ENCODE data around the gene CATSPERZ. TPM values are rescaled to one million over a fixed set of nuclear protein-coding genes. Genes with fewer than 3 reads are reported as not detected.

Gene CATSPERZ
- total and polyA plus RNA-seq, 9 of the 15 experiments (the other 6 are each of a cell fraction or from before 2014, with no cell fraction given) = 0.86 to 8.5 (median 3.5) TPM

DNA sequence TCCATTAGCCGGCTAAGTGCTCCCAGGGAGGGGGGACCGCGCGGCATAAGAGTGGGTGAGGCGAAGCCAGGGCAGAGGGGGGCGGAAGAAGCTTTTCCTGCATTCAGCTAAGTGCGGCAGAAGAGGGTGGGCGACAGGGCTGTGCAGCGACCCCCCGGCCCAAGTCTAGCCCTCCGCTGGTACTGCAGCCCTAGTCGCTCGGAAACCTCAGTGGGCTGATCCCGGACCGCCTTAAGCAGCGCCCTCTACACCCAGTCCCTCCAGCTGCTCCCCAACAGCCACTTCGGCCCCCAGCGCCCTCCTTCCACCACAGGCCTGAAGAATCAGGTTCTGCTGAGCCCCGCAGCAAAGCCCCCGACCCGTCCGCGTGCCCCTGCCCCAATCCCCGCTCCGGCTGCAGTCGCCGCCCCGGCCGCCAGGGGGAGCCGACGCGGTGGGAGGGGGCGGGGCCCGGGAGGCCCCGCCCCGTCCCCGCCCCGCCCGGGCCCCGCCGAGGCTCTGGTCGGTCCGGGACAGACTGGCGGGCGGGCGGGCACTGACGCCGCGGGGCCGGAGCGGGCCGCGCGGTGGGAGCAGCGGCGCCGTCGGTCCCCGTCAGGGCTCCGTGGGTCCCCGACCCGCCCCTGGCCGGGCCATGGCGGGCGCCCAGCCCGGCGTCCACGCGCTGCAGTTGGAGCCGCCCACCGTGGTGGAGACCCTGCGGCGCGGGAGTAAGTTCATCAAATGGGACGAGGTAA lies 49.0 kb upstream of the CATSPERZ start, which contains the start of gene PLCB3 (continued):
- TF ChIP-seq SP2 (IDR thresholded peaks at IDR 0.05; ENCODE audit: extremely low read depth, low read depth, low read length, poor library complexity, severe bottlenecking) (no peak), MED1 (CRISPR knock-in tag; IDR thresholded peaks at IDR 0.05; ENCODE audit: borderline replicate concordance) (no peak), ZNF146 (CRISPR knock-in tag; IDR thresholded peaks at IDR 0.05; ENCODE audit: unreplicated experiment) (no peak), ERF (CRISPR knock-in tag; IDR thresholded peaks at IDR 0.05) (0 out of 2 replicates have a peak, but pooled peaks have one; percentile 19), RAD21 (CRISPR knock-in tag; conservative IDR thresholded peaks at IDR 0.05 in 1 of 2, IDR thresholded peaks at IDR 0.05 in 1 of 2) (peak; percentile 22 to 26; a peak in 3 of 4 replicates), NCOA2 (IDR thresholded peaks at IDR 0.05; ENCODE audit: partially characterized antibody in 2 of 2) (no peak), ZNF668 (CRISPR knock-in tag; IDR thresholded peaks at IDR 0.05) (no peak), FOXK1 (CRISPR knock-in tag; IDR thresholded peaks at IDR 0.05; ENCODE audit: borderline replicate concordance) (no peak)
- TF ChIP-seq, protein P1, sequence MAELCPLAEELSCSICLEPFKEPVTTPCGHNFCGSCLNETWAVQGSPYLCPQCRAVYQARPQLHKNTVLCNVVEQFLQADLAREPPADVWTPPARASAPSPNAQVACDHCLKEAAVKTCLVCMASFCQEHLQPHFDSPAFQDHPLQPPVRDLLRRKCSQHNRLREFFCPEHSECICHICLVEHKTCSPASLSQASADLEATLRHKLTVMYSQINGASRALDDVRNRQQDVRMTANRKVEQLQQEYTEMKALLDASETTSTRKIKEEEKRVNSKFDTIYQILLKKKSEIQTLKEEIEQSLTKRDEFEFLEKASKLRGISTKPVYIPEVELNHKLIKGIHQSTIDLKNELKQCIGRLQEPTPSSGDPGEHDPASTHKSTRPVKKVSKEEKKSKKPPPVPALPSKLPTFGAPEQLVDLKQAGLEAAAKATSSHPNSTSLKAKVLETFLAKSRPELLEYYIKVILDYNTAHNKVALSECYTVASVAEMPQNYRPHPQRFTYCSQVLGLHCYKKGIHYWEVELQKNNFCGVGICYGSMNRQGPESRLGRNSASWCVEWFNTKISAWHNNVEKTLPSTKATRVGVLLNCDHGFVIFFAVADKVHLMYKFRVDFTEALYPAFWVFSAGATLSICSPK (IDR thresholded peaks at IDR 0.05; ENCODE audit: borderline replicate concordance) = no peak
- TF ChIP-seq, protein P2, sequence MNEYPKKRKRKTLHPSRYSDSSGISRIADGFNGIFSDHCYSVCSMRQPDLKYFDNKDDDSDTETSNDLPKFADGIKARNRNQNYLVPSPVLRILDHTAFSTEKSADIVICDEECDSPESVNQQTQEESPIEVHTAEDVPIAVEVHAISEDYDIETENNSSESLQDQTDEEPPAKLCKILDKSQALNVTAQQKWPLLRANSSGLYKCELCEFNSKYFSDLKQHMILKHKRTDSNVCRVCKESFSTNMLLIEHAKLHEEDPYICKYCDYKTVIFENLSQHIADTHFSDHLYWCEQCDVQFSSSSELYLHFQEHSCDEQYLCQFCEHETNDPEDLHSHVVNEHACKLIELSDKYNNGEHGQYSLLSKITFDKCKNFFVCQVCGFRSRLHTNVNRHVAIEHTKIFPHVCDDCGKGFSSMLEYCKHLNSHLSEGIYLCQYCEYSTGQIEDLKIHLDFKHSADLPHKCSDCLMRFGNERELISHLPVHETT (CRISPR knock-in tag; conservative IDR thresholded peaks at IDR 0.05 in 1 of 2, IDR thresholded peaks at IDR 0.05 in 1 of 2) = peak in 1 of 2 experiments; percentile 82; a peak in 2 of 4 replicates
- TF ChIP-seq, protein P3, sequence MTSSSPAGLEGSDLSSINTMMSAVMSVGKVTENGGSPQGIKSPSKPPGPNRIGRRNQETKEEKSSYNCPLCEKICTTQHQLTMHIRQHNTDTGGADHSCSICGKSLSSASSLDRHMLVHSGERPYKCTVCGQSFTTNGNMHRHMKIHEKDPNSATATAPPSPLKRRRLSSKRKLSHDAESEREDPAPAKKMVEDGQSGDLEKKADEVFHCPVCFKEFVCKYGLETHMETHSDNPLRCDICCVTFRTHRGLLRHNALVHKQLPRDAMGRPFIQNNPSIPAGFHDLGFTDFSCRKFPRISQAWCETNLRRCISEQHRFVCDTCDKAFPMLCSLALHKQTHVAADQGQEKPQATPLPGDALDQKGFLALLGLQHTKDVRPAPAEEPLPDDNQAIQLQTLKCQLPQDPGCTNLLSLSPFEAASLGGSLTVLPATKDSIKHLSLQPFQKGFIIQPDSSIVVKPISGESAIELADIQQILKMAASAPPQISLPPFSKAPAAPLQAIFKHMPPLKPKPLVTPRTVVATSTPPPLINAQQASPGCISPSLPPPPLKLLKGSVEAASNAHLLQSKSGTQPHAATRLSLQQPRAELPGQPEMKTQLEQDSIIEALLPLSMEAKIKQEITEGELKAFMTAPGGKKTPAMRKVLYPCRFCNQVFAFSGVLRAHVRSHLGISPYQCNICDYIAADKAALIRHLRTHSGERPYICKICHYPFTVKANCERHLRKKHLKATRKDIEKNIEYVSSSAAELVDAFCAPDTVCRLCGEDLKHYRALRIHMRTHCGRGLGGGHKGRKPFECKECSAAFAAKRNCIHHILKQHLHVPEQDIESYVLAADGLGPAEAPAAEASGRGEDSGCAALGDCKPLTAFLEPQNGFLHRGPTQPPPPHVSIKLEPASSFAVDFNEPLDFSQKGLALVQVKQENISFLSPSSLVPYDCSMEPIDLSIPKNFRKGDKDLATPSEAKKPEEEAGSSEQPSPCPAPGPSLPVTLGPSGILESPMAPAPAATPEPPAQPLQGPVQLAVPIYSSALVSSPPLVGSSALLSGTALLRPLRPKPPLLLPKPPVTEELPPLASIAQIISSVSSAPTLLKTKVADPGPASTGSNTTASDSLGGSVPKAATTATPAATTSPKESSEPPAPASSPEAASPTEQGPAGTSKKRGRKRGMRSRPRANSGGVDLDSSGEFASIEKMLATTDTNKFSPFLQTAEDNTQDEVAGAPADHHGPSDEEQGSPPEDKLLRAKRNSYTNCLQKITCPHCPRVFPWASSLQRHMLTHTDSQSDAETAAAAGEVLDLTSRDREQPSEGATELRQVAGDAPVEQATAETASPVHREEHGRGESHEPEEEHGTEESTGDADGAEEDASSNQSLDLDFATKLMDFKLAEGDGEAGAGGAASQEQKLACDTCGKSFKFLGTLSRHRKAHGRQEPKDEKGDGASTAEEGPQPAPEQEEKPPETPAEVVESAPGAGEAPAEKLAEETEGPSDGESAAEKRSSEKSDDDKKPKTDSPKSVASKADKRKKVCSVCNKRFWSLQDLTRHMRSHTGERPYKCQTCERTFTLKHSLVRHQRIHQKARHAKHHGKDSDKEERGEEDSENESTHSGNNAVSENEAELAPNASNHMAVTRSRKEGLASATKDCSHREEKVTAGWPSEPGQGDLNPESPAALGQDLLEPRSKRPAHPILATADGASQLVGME (CRISPR knock-in tag; IDR thresholded peaks at IDR 0.05) = no peak
- TF ChIP-seq, protein P4, sequence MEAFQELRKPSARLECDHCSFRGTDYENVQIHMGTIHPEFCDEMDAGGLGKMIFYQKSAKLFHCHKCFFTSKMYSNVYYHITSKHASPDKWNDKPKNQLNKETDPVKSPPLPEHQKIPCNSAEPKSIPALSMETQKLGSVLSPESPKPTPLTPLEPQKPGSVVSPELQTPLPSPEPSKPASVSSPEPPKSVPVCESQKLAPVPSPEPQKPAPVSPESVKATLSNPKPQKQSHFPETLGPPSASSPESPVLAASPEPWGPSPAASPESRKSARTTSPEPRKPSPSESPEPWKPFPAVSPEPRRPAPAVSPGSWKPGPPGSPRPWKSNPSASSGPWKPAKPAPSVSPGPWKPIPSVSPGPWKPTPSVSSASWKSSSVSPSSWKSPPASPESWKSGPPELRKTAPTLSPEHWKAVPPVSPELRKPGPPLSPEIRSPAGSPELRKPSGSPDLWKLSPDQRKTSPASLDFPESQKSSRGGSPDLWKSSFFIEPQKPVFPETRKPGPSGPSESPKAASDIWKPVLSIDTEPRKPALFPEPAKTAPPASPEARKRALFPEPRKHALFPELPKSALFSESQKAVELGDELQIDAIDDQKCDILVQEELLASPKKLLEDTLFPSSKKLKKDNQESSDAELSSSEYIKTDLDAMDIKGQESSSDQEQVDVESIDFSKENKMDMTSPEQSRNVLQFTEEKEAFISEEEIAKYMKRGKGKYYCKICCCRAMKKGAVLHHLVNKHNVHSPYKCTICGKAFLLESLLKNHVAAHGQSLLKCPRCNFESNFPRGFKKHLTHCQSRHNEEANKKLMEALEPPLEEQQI (IDR thresholded peaks at IDR 0.05) = no peak
